H1 (cell line): ENCODE data around the gene KANSL1L. TPM values are rescaled to one million over a fixed set of nuclear protein-coding genes. Genes with fewer than 3 reads are reported as not detected.

Source experiments
- CTCF ChIA-PET: fragments of 300-600 bp; sonication (Branson Sonifier 250); formaldehyde crosslinking; loops from one replicate; lab custom pipeline; 2021; ENCODE audit not compliant: partially characterized antibody; lab: Charles Lee
- POLR2A ChIA-PET: fragments of 300-600 bp; sonication (Branson Sonifier 250); formaldehyde crosslinking; loops from one replicate; lab custom pipeline; 2021; ENCODE audit warnings: inconsistent platforms; ENCODE audit not compliant: partially characterized antibody; lab: Charles Lee
- DNase-seq, 2 experiments: peaks; one replicate each; pipeline versions ENCODE4 v3.0.0 to v3.0.0-alpha.2; 2010 to 2022; ENCODE audit warnings: low spot score in 2 of 2, low read depth in 1 of 2, mixed read lengths in 1 of 2
- FAIRE-seq: peaks from 2 replicates; lab custom pipeline; 2011; peaks lifted over from hg19 to GRCh38; lab: Jason Lieb, UNC
- H2AFZ ChIP-seq: 2 replicates; pipeline ENCODE4 v1.8.1; 2012; ENCODE audit warnings: low read length, inconsistent platforms
- H2AK5ac ChIP-seq: 2 replicates; pipeline ENCODE4 v1.6.1; 2013; ENCODE audit warnings: low read depth, low read length
- H2BK120ac ChIP-seq: replicated peaks from 2 replicates; pipeline ENCODE3; 2013; ENCODE audit warnings: low read depth, low read length, inconsistent platforms
- H2BK12ac ChIP-seq: 2 replicates; pipeline ENCODE4 v1.6.1; 2013; ENCODE audit warnings: low read depth, low read length
- H2BK15ac ChIP-seq: 2 replicates; pipeline ENCODE4 v1.6.1; 2013; ENCODE audit warnings: low read length
- H2BK20ac ChIP-seq: 2 replicates; pipeline ENCODE4 v1.6.1; 2013; ENCODE audit warnings: low read length
- H2BK5ac ChIP-seq: 2 replicates; pipeline ENCODE4 v1.6.1; 2013; ENCODE audit warnings: low read depth, low read length
- H3K14ac ChIP-seq: 2 replicates; pipeline ENCODE4 v1.6.1; 2013; ENCODE audit warnings: inconsistent platforms; ENCODE audit not compliant: insufficient read length
- H3K18ac ChIP-seq: 2 replicates; pipeline ENCODE4 v1.6.1; 2013; ENCODE audit warnings: low read length; ENCODE audit errors: extremely low read depth
- H3K23ac ChIP-seq: 2 replicates; pipeline ENCODE4 v1.6.1; 2013; ENCODE audit warnings: inconsistent platforms; ENCODE audit not compliant: insufficient read length
- H3K23me2 ChIP-seq: 2 replicates; pipeline ENCODE4 v1.6.1; 2013; ENCODE audit warnings: low read depth, low read length
- H3K27ac ChIP-seq: 2 replicates; pipeline ENCODE4 v1.6.1; 2011; ENCODE audit warnings: low read depth, low read length, inconsistent platforms
- H3K27me3 ChIP-seq, 4 experiments: replicated peaks in 1 of 4; 1 replicate in 1 of 4; 2 replicates in 3 of 4; pipeline versions ENCODE4 v1.6.1 to v1.8.1; 2011 to 2013; ENCODE audit warnings: low read length in 3 of 4, mild to moderate bottlenecking in 3 of 4, inconsistent platforms in 2 of 4, mixed read lengths in 2 of 4, moderate library complexity in 1 of 4; ENCODE audit not compliant: control insufficient read depth in 3 of 4, insufficient read depth in 3 of 4; ENCODE audit errors: extremely low read depth in 1 of 4
- H3K36me3 ChIP-seq, 4 experiments: 2 replicates each; pipeline versions ENCODE4 v1.6.1 to v1.8.1; 2011 to 2013; ENCODE audit warnings: mild to moderate bottlenecking in 4 of 4, low read length in 3 of 4, moderate library complexity in 2 of 4, control low read depth in 1 of 4, inconsistent platforms in 1 of 4; ENCODE audit not compliant: insufficient read depth in 4 of 4, control insufficient read depth in 2 of 4
- H3K4ac ChIP-seq: replicated peaks from 2 replicates; pipeline ENCODE3; 2013; ENCODE audit warnings: low read length, low read depth, mixed read lengths, inconsistent platforms; ENCODE audit not compliant: insufficient read length
- H3K4me1 ChIP-seq, 4 experiments: replicated peaks in 1 of 4; 1 replicate in 1 of 4; 2 replicates in 3 of 4; pipeline versions ENCODE4 v1.6.1 to v1.8.1; 2011 to 2013; ENCODE audit warnings: low read length in 3 of 4, inconsistent platforms in 2 of 4, mixed read lengths in 1 of 4; ENCODE audit not compliant: insufficient read depth in 4 of 4, control insufficient read depth in 3 of 4
- H3K4me2 ChIP-seq, 2 experiments: 2 replicates each; pipeline versions ENCODE4 v1.6.1 to v1.8.1; 2011 to 2013; ENCODE audit warnings: low read depth in 2 of 2, low read length in 2 of 2, control low read depth in 1 of 2, inconsistent platforms in 1 of 2, mild to moderate bottlenecking in 1 of 2; ENCODE audit not compliant: insufficient read depth in 1 of 2
- H3K4me3 ChIP-seq, 4 experiments: fragments of 200-600, 300-600 bp in 1 of 4; sonication (generic), shearing (Covaris generic), sonication (Bioruptor Twin) in 1 of 4; 2 replicates each; pipeline versions ENCODE4 v1.5.1 to v1.8.1; 2011 to 2016; ENCODE audit warnings: low read length in 4 of 4, low read depth in 3 of 4, control low read depth in 2 of 4, inconsistent platforms in 2 of 4, mild to moderate bottlenecking in 2 of 4, mixed read lengths in 1 of 4, moderate library complexity in 1 of 4; ENCODE audit not compliant: insufficient read depth in 2 of 4; ENCODE audit errors: extremely low read depth in 1 of 4
- H3K56ac ChIP-seq: replicated peaks from 2 replicates; pipeline ENCODE3; 2013; ENCODE audit warnings: low read depth, mild to moderate bottlenecking, mixed read lengths, low read length, inconsistent platforms; ENCODE audit not compliant: insufficient read length
- H3K79me1 ChIP-seq: 2 replicates; pipeline ENCODE4 v1.6.1; 2013; ENCODE audit warnings: low read depth, low read length, control low read depth
- H3K79me2 ChIP-seq, 2 experiments: 2 replicates each; pipeline versions ENCODE4 v1.6.1 to v1.8.1; 2012 to 2013; ENCODE audit warnings: low read length in 2 of 2, mild to moderate bottlenecking in 2 of 2, inconsistent platforms in 1 of 2; ENCODE audit not compliant: insufficient read depth in 2 of 2, control insufficient read depth in 1 of 2
- H3K9ac ChIP-seq, 4 experiments: replicated peaks in 1 of 4; 1 replicate in 1 of 4; 2 replicates in 3 of 4; pipeline versions ENCODE4 v1.6.1 to v1.8.1; 2011 to 2013; ENCODE audit warnings: low read depth in 3 of 4, low read length in 3 of 4, control low read depth in 2 of 4, mild to moderate bottlenecking in 2 of 4, moderate library complexity in 2 of 4, inconsistent platforms in 1 of 4; ENCODE audit errors: extremely low read depth in 1 of 4
- H3K9me3 ChIP-seq, 2 experiments: 2 replicates each; pipeline versions ENCODE4 v1.6.1 to v1.8.1; 2012 to 2013; ENCODE audit warnings: mild to moderate bottlenecking in 2 of 2, moderate library complexity in 2 of 2, control low read depth in 1 of 2, inconsistent platforms in 1 of 2, low read depth in 1 of 2, low read length in 1 of 2, mixed read lengths in 1 of 2; ENCODE audit not compliant: insufficient read depth in 2 of 2
- H4K20me1 ChIP-seq, 2 experiments: replicated peaks in 1 of 2; 2 replicates each; pipeline versions ENCODE3 to v1.8.1; 2011 to 2013; ENCODE audit warnings: inconsistent platforms in 2 of 2, low read length in 2 of 2, mild to moderate bottlenecking in 1 of 2; ENCODE audit not compliant: insufficient read depth in 2 of 2, control insufficient read depth in 1 of 2
- H4K5ac ChIP-seq: 2 replicates; pipeline ENCODE4 v1.6.1; 2013; ENCODE audit warnings: low read length, low read depth, mixed read lengths, inconsistent platforms; ENCODE audit not compliant: insufficient read length
- H4K8ac ChIP-seq: 2 replicates; pipeline ENCODE4 v1.8.0; 2013; ENCODE audit warnings: mild to moderate bottlenecking, moderate library complexity, low read length, inconsistent platforms; ENCODE audit not compliant: insufficient read depth; ENCODE audit errors: extremely low read depth
- H4K91ac ChIP-seq: replicated peaks from 2 replicates; pipeline ENCODE3; 2013; ENCODE audit warnings: low read length, mixed read lengths, inconsistent platforms; ENCODE audit not compliant: insufficient read length
- CEBPB ChIP-seq: IDR thresholded peaks from 2 replicates; pipeline ENCODE4 v1.6.1; 2012; ENCODE audit warnings: low read depth, low read length
- EGR1 ChIP-seq: IDR thresholded peaks from 2 replicates; pipeline ENCODE4 v1.6.1; 2011; ENCODE audit warnings: low read depth, low read length, borderline replicate concordance
- GTF2F1 ChIP-seq: IDR thresholded peaks from 2 replicates; pipeline ENCODE4 v1.6.1; 2012; ENCODE audit warnings: low read depth, low read length, improper control_type of control experiment, borderline replicate concordance
- KDM1A ChIP-seq: fragments of 200-600, 300-600 bp; sonication (generic); IDR thresholded peaks from 2 replicates; pipeline ENCODE4 v1.7.1; 2016; ENCODE audit warnings: mild to moderate bottlenecking, low read length, borderline replicate concordance
- MAFK ChIP-seq: IDR thresholded peaks from 2 replicates; pipeline ENCODE4 v1.6.1; 2012; ENCODE audit warnings: low read depth, mild to moderate bottlenecking, improper control_type of control experiment, low read length
- RAD21 ChIP-seq, 2 experiments: IDR thresholded peaks in 1 of 2; conservative IDR thresholded peaks in 1 of 2; 2 replicates each; pipeline ENCODE4 v1.6.1; 2011; ENCODE audit warnings: low read depth in 2 of 2, low read length in 2 of 2, improper control_type of control experiment in 1 of 2, inconsistent platforms in 1 of 2, mild to moderate bottlenecking in 1 of 2, moderate library complexity in 1 of 2
- SRF ChIP-seq: IDR thresholded peaks from 2 replicates; pipeline ENCODE4 v1.6.1; 2011; ENCODE audit warnings: mild to moderate bottlenecking, low read depth, low read length, moderate library complexity
- polyA plus RNA-seq, 7 experiments: library from polyadenylated mRNA; depleted of rRNA in 3 of 7; stranded (reverse) in 5 of 7; unstranded in 2 of 7; fragments of >200 nt in 5 of 7; fragments of 200-250 nt in 2 of 7; gene quantifications; 1 replicate in 5 of 7; 2 replicates in 1 of 7; 4 replicates in 1 of 7; pipeline versions ENCODE4 v1.2.1 to v1.2.3, GENCODE V29; 2011 to 2013; ENCODE audit warnings: missing spikeins in 2 of 7, mixed read lengths in 2 of 7
- total RNA-seq: library from RNA; stranded (reverse); fragmentation: NEBNext Ultra II Directional; extraction: Animal tissue kit (Norgen Biotek cat#: 25700); gene quantifications from 2 replicates; pipeline ENCODE4 v1.2.1, GENCODE V29; 2021
- TF ChIP-seq, protein P1 (sequence below): IDR thresholded peaks from 2 replicates; pipeline ENCODE4 v1.6.1; 2011; ENCODE audit warnings: low read depth, mild to moderate bottlenecking, low read length; ENCODE audit not compliant: insufficient read depth
- TF ChIP-seq, protein P2 (sequence below), 3 experiments: IDR thresholded peaks; 1 replicate in 2 of 3; 2 replicates in 1 of 3; pipeline versions ENCODE4 v1.5.1 to v1.6.1; 2011; ENCODE audit warnings: low read length in 3 of 3, mild to moderate bottlenecking in 3 of 3, inconsistent platforms in 2 of 3, low read depth in 1 of 3, moderate library complexity in 1 of 3; ENCODE audit not compliant: insufficient read depth in 1 of 3; ENCODE audit errors: control extremely low read depth in 1 of 3

KANSL1L gene
- total and polyA plus RNA-seq, 2 of the 8 experiments (the other 6 are each of a cell fraction or from before 2014, with no cell fraction given): 5.4 to 17.2 TPM

DNA sequence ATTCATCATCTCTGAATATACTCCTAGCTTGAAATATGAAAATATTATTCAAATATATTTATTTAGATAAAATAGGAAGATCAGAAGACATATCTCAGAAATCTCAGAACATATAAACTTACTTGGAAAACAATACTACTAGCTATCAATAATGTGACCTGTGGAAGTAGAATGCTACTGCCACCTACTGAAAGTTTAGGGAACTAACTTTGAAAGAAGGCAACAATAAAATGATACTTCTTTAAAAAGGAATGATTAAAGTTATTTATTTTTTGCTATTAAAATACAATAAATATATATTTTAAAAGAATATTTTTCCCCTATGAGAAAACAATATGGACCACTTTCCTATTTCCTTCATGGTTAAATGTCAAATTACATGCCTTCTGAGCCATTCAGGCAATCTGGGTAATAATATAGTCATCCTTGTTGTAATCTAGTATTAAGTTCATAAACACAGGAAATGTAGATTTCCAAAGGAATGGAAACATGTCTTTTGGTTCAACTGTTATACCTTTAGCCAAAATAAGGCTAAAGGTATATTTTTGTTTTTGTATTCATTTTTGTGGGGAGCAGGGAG is 28.1 kb upstream of the KANSL1L start:
- no peak overlapping the region for H3K56ac ChIP-seq
- ChIA-PET CTCF (interaction anchor here (0.7 to 2.0 kb wide), 34 partner anchors 8 to 465 kb away, joined by 3 to 9 read pairs (median 4); no protein-coding TSS in a partner anchor), POLR2A (interaction anchor here (1.2 kb wide), 1 partner anchor 166 kb away, joined by 3 read pairs; no protein-coding TSS in a partner anchor)
- no peak overlapping the region for H4K8ac ChIP-seq
- no peak overlapping the region for H2BK120ac ChIP-seq
- H2BK5ac ChIP-seq: no peak overlapping the region
- H3K23ac ChIP-seq: no peak overlapping the region
- H3K36me3 ChIP-seq: no peaks in the 10 kb centered on the region
- no peaks in the 10 kb centered on the region for H3K79me1 ChIP-seq
- no peak overlapping the region for H3K4me3 ChIP-seq
- H3K4ac ChIP-seq: no peak overlapping the region
- H3K14ac ChIP-seq: no peak overlapping the region
- FAIRE-seq (no peak), DNase-seq (no peak)
- H3K4me1 ChIP-seq: no peaks in the 10 kb centered on the region
- peaks cover 0 to 1% (median 0%) of the 10 kb centered on the region in 4 experiments; a peak in 1 of 7 replicates for H3K27me3 ChIP-seq
- no peaks in the 10 kb centered on the region; the same call in 1 of the 2 replicates for H3K23me2 ChIP-seq
- no peaks in the 10 kb centered on the region for H3K9me3 ChIP-seq
- TF ChIP-seq RAD21 (IDR thresholded peaks at IDR 0.05 in 1 of 2, conservative IDR thresholded peaks at IDR 0.05 in 1 of 2; ENCODE audit: low read depth in 2 of 2, low read length in 2 of 2) (peak in 1 of 2 experiments; percentile 80), CEBPB (no peak), MAFK (no peak), EGR1 (no peak), SRF (no peak), GTF2F1 (no peak), KDM1A (no peak)
- TF ChIP-seq, protein P1, sequence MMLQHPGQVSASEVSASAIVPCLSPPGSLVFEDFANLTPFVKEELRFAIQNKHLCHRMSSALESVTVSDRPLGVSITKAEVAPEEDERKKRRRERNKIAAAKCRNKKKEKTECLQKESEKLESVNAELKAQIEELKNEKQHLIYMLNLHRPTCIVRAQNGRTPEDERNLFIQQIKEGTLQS: no peak
- TF ChIP-seq, protein P2, sequence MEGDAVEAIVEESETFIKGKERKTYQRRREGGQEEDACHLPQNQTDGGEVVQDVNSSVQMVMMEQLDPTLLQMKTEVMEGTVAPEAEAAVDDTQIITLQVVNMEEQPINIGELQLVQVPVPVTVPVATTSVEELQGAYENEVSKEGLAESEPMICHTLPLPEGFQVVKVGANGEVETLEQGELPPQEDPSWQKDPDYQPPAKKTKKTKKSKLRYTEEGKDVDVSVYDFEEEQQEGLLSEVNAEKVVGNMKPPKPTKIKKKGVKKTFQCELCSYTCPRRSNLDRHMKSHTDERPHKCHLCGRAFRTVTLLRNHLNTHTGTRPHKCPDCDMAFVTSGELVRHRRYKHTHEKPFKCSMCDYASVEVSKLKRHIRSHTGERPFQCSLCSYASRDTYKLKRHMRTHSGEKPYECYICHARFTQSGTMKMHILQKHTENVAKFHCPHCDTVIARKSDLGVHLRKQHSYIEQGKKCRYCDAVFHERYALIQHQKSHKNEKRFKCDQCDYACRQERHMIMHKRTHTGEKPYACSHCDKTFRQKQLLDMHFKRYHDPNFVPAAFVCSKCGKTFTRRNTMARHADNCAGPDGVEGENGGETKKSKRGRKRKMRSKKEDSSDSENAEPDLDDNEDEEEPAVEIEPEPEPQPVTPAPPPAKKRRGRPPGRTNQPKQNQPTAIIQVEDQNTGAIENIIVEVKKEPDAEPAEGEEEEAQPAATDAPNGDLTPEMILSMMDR (IDR thresholded peaks at IDR 0.05; ENCODE audit: control extremely low read depth in 1 of 3, insufficient read depth in 1 of 3, low read depth in 1 of 3, low read length in 3 of 3): peak in 2 of 3 experiments; percentile 37 to 48; a peak in 2 of 4 replicates
- no peak overlapping the region for H2BK20ac ChIP-seq
- no peak overlapping the region for H2AK5ac ChIP-seq
- H4K20me1 ChIP-seq: no peaks in the 10 kb centered on the region
- no peak overlapping the region for H4K91ac ChIP-seq
- no peak overlapping the region for H2BK15ac ChIP-seq
- H2AFZ ChIP-seq: no peak overlapping the region
- H4K5ac ChIP-seq: no peak overlapping the region
- H3K79me2 ChIP-seq: no peaks in the 10 kb centered on the region
- H3K9ac ChIP-seq: no peak overlapping the region
- H3K18ac ChIP-seq: no peak overlapping the region
- H3K27ac ChIP-seq: no peak overlapping the region
- H3K4me2 ChIP-seq: no peak overlapping the region
- H2BK12ac ChIP-seq: no peak overlapping the region
